Neuronal stem cell (in vitro differentiated cells): Measurements from ENCODE around the gene WDFY1.

ENCODE experiments used
- DNase-seq: peaks from one replicate; pipeline ENCODE4 v3.0.0-alpha.2; 2013; ENCODE audit warnings: low spot score
- H2AFZ ChIP-seq: one replicate; pipeline ENCODE4 v1.6.1; 2013; ENCODE audit warnings: mild to moderate bottlenecking, low read length, inconsistent platforms
- H2AK5ac ChIP-seq: 2 replicates; pipeline ENCODE4 v1.6.1; 2013; ENCODE audit warnings: low read depth, mild to moderate bottlenecking, inconsistent platforms, low read length, moderate library complexity, mixed read lengths
- H2BK120ac ChIP-seq: 2 replicates; pipeline ENCODE4 v1.6.1; 2013; ENCODE audit warnings: low read depth, mild to moderate bottlenecking, inconsistent platforms, low read length, moderate library complexity, mixed read lengths
- H2BK12ac ChIP-seq: one replicate; pipeline ENCODE4 v1.6.1; 2013; ENCODE audit warnings: low read length, inconsistent platforms
- H2BK15ac ChIP-seq: 2 replicates; pipeline ENCODE4 v1.6.1; 2013; ENCODE audit warnings: mild to moderate bottlenecking, low read length, inconsistent platforms, mixed read lengths
- H2BK5ac ChIP-seq: one replicate; pipeline ENCODE4 v1.6.1; 2013; ENCODE audit warnings: inconsistent platforms, mild to moderate bottlenecking, low read length, moderate library complexity
- H3K14ac ChIP-seq: one replicate; pipeline ENCODE4 v1.6.1; 2013; ENCODE audit warnings: low read length, inconsistent platforms
- H3K18ac ChIP-seq: 2 replicates; pipeline ENCODE4 v1.6.1; 2013; ENCODE audit warnings: low read length, inconsistent platforms
- H3K23ac ChIP-seq: 2 replicates; pipeline ENCODE4 v1.6.1; 2013; ENCODE audit warnings: low read depth, mild to moderate bottlenecking, mixed read lengths, low read length, inconsistent platforms; ENCODE audit not compliant: poor library complexity
- H3K27ac ChIP-seq: replicated peaks from 3 replicates; pipeline ENCODE4 v1.5.1; 2013; ENCODE audit warnings: low read length, inconsistent platforms
- H3K27me3 ChIP-seq, 3 experiments: 2 replicates each; pipeline ENCODE4 v1.6.1; 2013; ENCODE audit warnings: low read length in 3 of 3, mild to moderate bottlenecking in 2 of 3, inconsistent platforms in 1 of 3, low read depth in 1 of 3, mixed read lengths in 1 of 3, moderate library complexity in 1 of 3; ENCODE audit not compliant: control insufficient read depth in 3 of 3, insufficient read depth in 3 of 3
- H3K36me3 ChIP-seq, 2 donors: replicated peaks in 1 of 2; 2 replicates each; pipeline ENCODE4 v1.6.1; 2013; ENCODE audit warnings: low read length in 2 of 2; ENCODE audit not compliant: control insufficient read depth in 2 of 2, insufficient read depth in 2 of 2
- H3K4ac ChIP-seq: 2 replicates; pipeline ENCODE4 v1.6.1; 2013; ENCODE audit warnings: inconsistent platforms, mild to moderate bottlenecking, low read length, moderate library complexity
- H3K4me1 ChIP-seq, 2 donors: 1 replicate in 1 of 2; 2 replicates in 1 of 2; pipeline ENCODE4 v1.6.1; 2013; ENCODE audit warnings: low read length in 2 of 2, low read depth in 1 of 2; ENCODE audit not compliant: control insufficient read depth in 2 of 2, insufficient read depth in 1 of 2
- H3K4me2 ChIP-seq: one replicate; pipeline ENCODE4 v1.6.1; 2013; ENCODE audit warnings: mild to moderate bottlenecking, low read length, inconsistent platforms; ENCODE audit not compliant: insufficient read depth, poor library complexity, severe bottlenecking
- H3K4me3 ChIP-seq, 2 donors: 2 replicates each; pipeline ENCODE4 v1.5.1; 2013; ENCODE audit warnings: low read length in 2 of 2, mild to moderate bottlenecking in 2 of 2, inconsistent platforms in 1 of 2, moderate library complexity in 1 of 2
- H3K79me1 ChIP-seq: one replicate; pipeline ENCODE4 v1.6.1; 2013; ENCODE audit warnings: low read depth, mild to moderate bottlenecking, inconsistent platforms, low read length, moderate library complexity
- H3K9ac ChIP-seq: one replicate; pipeline ENCODE4 v1.6.1; 2013; ENCODE audit warnings: mild to moderate bottlenecking, low read depth, low read length, inconsistent platforms; ENCODE audit not compliant: poor library complexity
- H3K9me3 ChIP-seq, 2 donors: replicated peaks in 1 of 2; 2 replicates each; pipeline versions ENCODE3 to v1.6.1; 2013; ENCODE audit warnings: low read length in 2 of 2, mild to moderate bottlenecking in 2 of 2, inconsistent platforms in 1 of 2, low read depth in 1 of 2, mixed read lengths in 1 of 2, moderate library complexity in 1 of 2; ENCODE audit not compliant: control insufficient read depth in 2 of 2, insufficient read depth in 1 of 2
- H4K8ac ChIP-seq: one replicate; pipeline ENCODE4 v1.6.1; 2013; ENCODE audit warnings: low read depth, mild to moderate bottlenecking, inconsistent platforms, low read length, moderate library complexity
- H4K91ac ChIP-seq: one replicate; pipeline ENCODE4 v1.6.1; 2013; ENCODE audit warnings: low read length, low read depth, mild to moderate bottlenecking, inconsistent platforms; ENCODE audit not compliant: poor library complexity
- WGBS, 2 donors: extraction: QIAGEN DNeasy Blood & Tissue Kit; methylation state at CpG; one replicate each; pipeline ENCODE4 v1.1.7; 2013; ENCODE audit warnings: missing lambda C conversion rate in 2 of 2, mixed read lengths in 1 of 2; ENCODE audit not compliant: insufficient read length in 2 of 2, insufficient replicate concordance in 1 of 2; ENCODE audit errors: extremely low coverage in 2 of 2; 5-methylcytosine and 5-hydroxymethylcytosine counted together

Gene WDFY1

GRCh38 chr2:223846515-223846914, 98.6 kb downstream of the WDFY1 start:
- Histone ChIP-seq H3K27ac (no peak overlapping the region), H3K4me3 (no peak overlapping the region), H3K23ac (no peak overlapping the region), H2BK120ac (no peak overlapping the region), H3K4ac (no peak overlapping the region), H3K79me1 (no peaks in the 10 kb centered on the region), H2BK5ac (no peak overlapping the region), H3K9ac (no peak overlapping the region), H3K18ac (no peak overlapping the region), H3K27me3 (no peaks in the 10 kb centered on the region), H4K91ac (no peak overlapping the region), H2BK12ac (no peak overlapping the region), H3K36me3 (no peaks in the 10 kb centered on the region), H2BK15ac (no peak overlapping the region), H3K4me2 (no peak overlapping the region), H4K8ac (no peak overlapping the region), H2AFZ (no peak overlapping the region), H3K4me1 (no peaks in the 10 kb centered on the region), H3K9me3 (peaks cover 0 to 11% of the 10 kb centered on the region in 2 donors), H3K14ac (no peak overlapping the region), H2AK5ac (no peak overlapping the region)
- DNase-seq: no peak
- no CpG with 5 or more reads among the region's 1 CpG for WGBS, 2 donors

- DNase-seq: no peak
- no peaks in the 10 kb centered on the region for H3K36me3 ChIP-seq
- no peak overlapping the region for H4K8ac ChIP-seq
- no peaks in the 10 kb centered on the region for H3K79me1 ChIP-seq
- H3K18ac ChIP-seq: no peak overlapping the region
- no peak overlapping the region for H2BK120ac ChIP-seq
- H3K4me1 ChIP-seq: peaks cover 0 to 2% of the 10 kb centered on the region in 2 donors
- WGBS, 2 donors: no CpG with 5 or more reads among the region's 3 CpGs
- H2BK15ac ChIP-seq: no peak overlapping the region
- no peak overlapping the region for H3K27ac ChIP-seq
- H3K14ac ChIP-seq: no peak overlapping the region
- H2AFZ ChIP-seq: no peak overlapping the region
- no peak overlapping the region for H3K4me3 ChIP-seq
- H3K4ac ChIP-seq: no peak overlapping the region
- H4K91ac ChIP-seq: no peak overlapping the region
- H3K4me2 ChIP-seq: no peak overlapping the region
- no peak overlapping the region for H2BK12ac ChIP-seq
- no peak overlapping the region for H2BK5ac ChIP-seq
- H3K9ac ChIP-seq: no peak overlapping the region
- no peak overlapping the region for H2AK5ac ChIP-seq
- H3K23ac ChIP-seq: no peak overlapping the region
- H3K9me3 ChIP-seq: no peaks in the 10 kb centered on the region
- H3K27me3 ChIP-seq: peaks cover 0 to 5% (median 2%) of the 10 kb centered on the region in 3 experiments
Observed at GRCh38 chr2:223841436-223842190, 103.5 kb downstream of the WDFY1 start.

- Histone ChIP-seq H4K91ac (no peak within 1 kb of the TSS), H3K4ac (no peak within 1 kb of the TSS), H3K18ac (peak within 1 kb of the TSS; percentile 87), H2BK15ac (no peak within 1 kb of the TSS), H3K4me1 (peaks cover 4 to 7% of the 10 kb centered on the region in 2 donors), H3K27me3 (peaks cover 0 to 12% (median 12%) of the 10 kb centered on the region in 3 experiments), H3K79me1 (no peaks in the 10 kb centered on the region), H2AFZ (peak within 1 kb of the TSS; percentile 97), H2BK5ac (no peak within 1 kb of the TSS), H3K9me3 (no peaks in the 10 kb centered on the region), H2BK120ac (no peak within 1 kb of the TSS), H3K23ac (peak within 1 kb of the TSS; percentile 31), H3K9ac (peak within 1 kb of the TSS; percentile 84), H3K27ac (no peak within 1 kb of the TSS), H3K36me3 (no peaks in the 10 kb centered on the region), H3K14ac (peak within 1 kb of the TSS; percentile 21), H3K4me3 (peak within 1 kb of the TSS; percentile 57 to 97), H3K4me2 (peak within 1 kb of the TSS; percentile 95), H4K8ac (no peak within 1 kb of the TSS), H2BK12ac (no peak within 1 kb of the TSS), H2AK5ac (no peak within 1 kb of the TSS)
- no CpG with 5 or more reads among the region's 82 CpGs for WGBS, 2 donors
- peak; percentile 43 for DNase-seq
Observed at GRCh38 chr2:223837287-223838061, 107.7 kb downstream of the WDFY1 start, which contains the start of gene AP1S3. Gene AP1S3 (minus strand): TSS chr2:223837582. CDS start chr2:223837450, 132 bp downstream.
